H9 (cell line): ENCODE data around the gene ENGASE. TPM values are rescaled to one million over a fixed set of nuclear protein-coding genes. Genes with fewer than 3 reads are reported as not detected.
A peak's percentile ranks its signal among the peaks of the same experiment; 100 is the strongest.

ENCODE experiments used
- DNase-seq: peaks from one replicate; pipeline ENCODE4 v3.0.0-alpha.2; 2017
- H2AFZ ChIP-seq: one replicate; pipeline ENCODE4 v1.6.1; 2013; ENCODE audit warnings: mild to moderate bottlenecking, low read length, control low read depth, moderate library complexity
- H2AK5ac ChIP-seq: 2 replicates; pipeline ENCODE4 v1.6.1; 2013; ENCODE audit warnings: low read length, control low read depth, mixed read lengths; ENCODE audit not compliant: insufficient read length
- H2BK120ac ChIP-seq: one replicate; pipeline ENCODE4 v1.6.1; 2013; ENCODE audit warnings: low read depth, mild to moderate bottlenecking, low read length, control low read depth, inconsistent platforms; ENCODE audit not compliant: poor library complexity, severe bottlenecking
- H2BK12ac ChIP-seq: 2 replicates; pipeline ENCODE4 v1.6.1; 2013; ENCODE audit warnings: low read length, control low read depth, mixed read lengths, low read depth; ENCODE audit not compliant: insufficient read length
- H2BK15ac ChIP-seq: 2 replicates; pipeline ENCODE4 v1.6.1; 2013; ENCODE audit warnings: low read depth, low read length, control low read depth
- H2BK20ac ChIP-seq: one replicate; pipeline ENCODE4 v1.6.1; 2013; ENCODE audit warnings: low read depth, mild to moderate bottlenecking, low read length, control low read depth, inconsistent platforms; ENCODE audit not compliant: poor library complexity, severe bottlenecking
- H2BK5ac ChIP-seq: 2 replicates; pipeline ENCODE4 v1.6.1; 2013; ENCODE audit warnings: low read length, control low read depth, mixed read lengths; ENCODE audit not compliant: insufficient read length
- H3K14ac ChIP-seq: 2 replicates; pipeline ENCODE4 v1.6.1; 2013; ENCODE audit warnings: low read length, control low read depth; ENCODE audit not compliant: insufficient read depth
- H3K18ac ChIP-seq: 2 replicates; pipeline ENCODE4 v1.6.1; 2013; ENCODE audit warnings: low read depth, mild to moderate bottlenecking, mixed read lengths, low read length, control low read depth; ENCODE audit not compliant: insufficient read length
- H3K23ac ChIP-seq: 2 replicates; pipeline ENCODE4 v1.6.1; 2013; ENCODE audit warnings: low read length, control low read depth, mixed read lengths, low read depth; ENCODE audit not compliant: insufficient read length
- H3K23me2 ChIP-seq: 2 replicates; pipeline ENCODE4 v1.6.1; 2013; ENCODE audit warnings: low read depth, mild to moderate bottlenecking, mixed read lengths, low read length, control low read depth; ENCODE audit not compliant: insufficient read length, poor library complexity, severe bottlenecking
- H3K27ac ChIP-seq: 2 replicates; pipeline ENCODE4 v1.5.1; 2013; ENCODE audit warnings: low read length, control low read depth, mixed read lengths, low read depth; ENCODE audit not compliant: insufficient read length
- H3K27me3 ChIP-seq: 2 replicates; pipeline ENCODE4 v1.6.1; 2013; ENCODE audit warnings: low read length, control low read depth, inconsistent platforms; ENCODE audit not compliant: insufficient read depth
- H3K4ac ChIP-seq: 2 replicates; pipeline ENCODE4 v1.6.1; 2013; ENCODE audit warnings: low read depth, mild to moderate bottlenecking, control low read depth, inconsistent platforms, low read length, moderate library complexity
- H3K4me1 ChIP-seq: 2 replicates; pipeline ENCODE4 v1.6.1; 2013; ENCODE audit warnings: low read length, control low read depth, inconsistent platforms; ENCODE audit not compliant: insufficient read depth
- H3K4me2 ChIP-seq: 2 replicates; pipeline ENCODE4 v1.6.1; 2013; ENCODE audit warnings: low read length, control low read depth, mixed read lengths; ENCODE audit not compliant: insufficient read length, insufficient read depth
- H3K56ac ChIP-seq: 2 replicates; pipeline ENCODE4 v1.6.1; 2013; ENCODE audit warnings: low read depth, mild to moderate bottlenecking, mixed read lengths, low read length, control low read depth; ENCODE audit not compliant: insufficient read length
- H3K79me1 ChIP-seq: 2 replicates; pipeline ENCODE4 v1.6.1; 2013; ENCODE audit warnings: low read depth, mild to moderate bottlenecking, moderate library complexity, low read length, control low read depth, inconsistent platforms; ENCODE audit not compliant: insufficient read depth, poor library complexity, severe bottlenecking
- H3K79me2 ChIP-seq: 2 replicates; pipeline ENCODE4 v1.6.1; 2013; ENCODE audit warnings: low read length, control low read depth, inconsistent platforms; ENCODE audit not compliant: insufficient read depth
- H3K9ac ChIP-seq: 2 replicates; pipeline ENCODE4 v1.6.1; 2013; ENCODE audit warnings: low read length, control low read depth, mixed read lengths; ENCODE audit not compliant: insufficient read length; ENCODE audit errors: extremely low read depth
- H3K9me3 ChIP-seq: one replicate; pipeline ENCODE4 v1.6.1; 2013; ENCODE audit warnings: low read depth, low read length, inconsistent platforms; ENCODE audit not compliant: control insufficient read depth
- H3T11ph ChIP-seq: one replicate; pipeline ENCODE4 v1.6.1; 2013; ENCODE audit warnings: mild to moderate bottlenecking, low read length, control low read depth, inconsistent platforms
- H4K20me1 ChIP-seq: one replicate; pipeline ENCODE4 v1.6.1; 2013; ENCODE audit not compliant: control insufficient read depth, insufficient read length, insufficient read depth
- H4K5ac ChIP-seq: 2 replicates; pipeline ENCODE4 v1.6.1; 2013; ENCODE audit warnings: low read depth, mild to moderate bottlenecking, mixed read lengths, low read length, control low read depth; ENCODE audit not compliant: insufficient read length
- H4K8ac ChIP-seq: replicated peaks from 2 replicates; pipeline ENCODE4 v1.6.1; 2013; ENCODE audit warnings: low read length, control low read depth, mixed read lengths, low read depth; ENCODE audit not compliant: insufficient read length
- H4K91ac ChIP-seq: 2 replicates; pipeline ENCODE4 v1.6.1; 2013; ENCODE audit warnings: low read depth, mild to moderate bottlenecking, moderate library complexity, mixed read lengths, low read length, control low read depth; ENCODE audit not compliant: insufficient read length
- H3K27ac Mint-ChIP-seq, 3 experiments: 2 replicates in 2 of 3; 3 replicates in 1 of 3; pipeline ENCODE4 v1.8.0; 2020 to 2021; ENCODE audit warnings: mixed read lengths in 3 of 3, mild to moderate bottlenecking in 1 of 3, moderate library complexity in 1 of 3
- H3K27me3 Mint-ChIP-seq: 2 replicates; pipeline ENCODE4 v1.8.0; 2021; ENCODE audit warnings: low read depth, mild to moderate bottlenecking, moderate library complexity, mixed read lengths
- H3K36me3 Mint-ChIP-seq, 3 experiments: 2 replicates in 2 of 3; 3 replicates in 1 of 3; pipeline ENCODE4 v1.8.0; 2020 to 2021; ENCODE audit warnings: low read depth in 3 of 3, mixed read lengths in 3 of 3; ENCODE audit not compliant: insufficient read depth in 1 of 3
- H3K4me1 Mint-ChIP-seq, 2 experiments: 2 replicates each; pipeline ENCODE4 v1.8.0; 2020; ENCODE audit warnings: mixed read lengths in 2 of 2
- H3K4me3 Mint-ChIP-seq, 2 experiments: 2 replicates in 1 of 2; 3 replicates in 1 of 2; pipeline ENCODE4 v1.8.0; 2020 to 2021; ENCODE audit warnings: mild to moderate bottlenecking in 2 of 2, mixed read lengths in 2 of 2, moderate library complexity in 1 of 2
- H3K9me3 Mint-ChIP-seq, 2 experiments: 2 replicates in 1 of 2; 3 replicates in 1 of 2; pipeline ENCODE4 v1.8.0; 2020; ENCODE audit warnings: mild to moderate bottlenecking in 2 of 2, mixed read lengths in 2 of 2, moderate library complexity in 1 of 2
- CTCF ChIP-seq: fragments of 200-600 bp; sonication (generic); conservative IDR thresholded peaks from 3 replicates; pipeline ENCODE4 v1.8.0; 2021; ENCODE audit warnings: antibody characterized with exemption, mild to moderate bottlenecking
- WGBS: extraction: QIAGEN DNeasy Blood & Tissue Kit; methylation state at CpG from one replicate; pipeline ENCODE4 v1.1.7; 2013; ENCODE audit warnings: missing lambda C conversion rate, low lambda C conversion rate, mixed read lengths; ENCODE audit not compliant: insufficient read length; ENCODE audit errors: extremely low coverage; 5-methylcytosine and 5-hydroxymethylcytosine counted together
- total RNA-seq: library from RNA; stranded (reverse); gene quantifications from 2 replicates; pipeline ENCODE4 v1.2.1, GENCODE V29; 2021

ENGASE gene
- total RNA-seq, 1 experiment from 2014 or later = 20.6 TPM

GRCh38 chr17:79114458-79115301 lies 40.1 kb downstream of the ENGASE start:
- no peak overlapping the region for H2BK15ac ChIP-seq
- H3K27ac ChIP-seq = no peak overlapping the region
- no peak overlapping the region for H3K23ac ChIP-seq
- no peaks in the 10 kb centered on the region for H4K20me1 ChIP-seq
- no peak overlapping the region for H3K4me2 ChIP-seq
- no peak overlapping the region for H2BK20ac ChIP-seq
- no peak overlapping the region for H2BK5ac ChIP-seq
- no peak overlapping the region for H3K4me3 Mint-ChIP-seq
- H3K4me1 ChIP-seq = no peaks in the 10 kb centered on the region
- H3K27ac Mint-ChIP-seq = no peak overlapping the region; a peak in 1 of 7 replicates
- H3K9ac ChIP-seq = no peak overlapping the region
- no peak overlapping the region for H2AK5ac ChIP-seq
- no peaks in the 10 kb centered on the region for H3K9me3 Mint-ChIP-seq
- peak overlapping the region; percentile 4; the same call in 1 of the 2 replicates for H3K14ac ChIP-seq
- no peaks in the 10 kb centered on the region for H3K27me3 ChIP-seq
- H3K79me1 ChIP-seq = no peaks in the 10 kb centered on the region
- H2AFZ ChIP-seq = no peak overlapping the region
- no CpG with 5 or more reads among the region's 30 CpGs for WGBS
- H3K4me1 Mint-ChIP-seq = peaks cover 2 to 18% of the 10 kb centered on the region in 2 experiments; a peak in 2 of 4 replicates
- no peak overlapping the region for H2BK120ac ChIP-seq
- no peaks in the 10 kb centered on the region; a peak in 1 of 7 replicates for H3K36me3 Mint-ChIP-seq
- no peak overlapping the region for H3K56ac ChIP-seq
- no peak overlapping the region for H3K18ac ChIP-seq
- no peak overlapping the region for H3K4ac ChIP-seq
- no peak overlapping the region for H3T11ph ChIP-seq
- no peaks in the 10 kb centered on the region for H3K79me2 ChIP-seq
- no peaks in the 10 kb centered on the region for H3K23me2 ChIP-seq
- no peak for TF ChIP-seq CTCF
- H3K27me3 Mint-ChIP-seq = no peaks in the 10 kb centered on the region; the same call in 1 of the 2 replicates
- no peak for DNase-seq
- no peak overlapping the region for H4K8ac ChIP-seq
- H2BK12ac ChIP-seq = no peak overlapping the region
- H4K5ac ChIP-seq = no peak overlapping the region
- no peaks in the 10 kb centered on the region for H3K9me3 ChIP-seq
- no peak overlapping the region for H4K91ac ChIP-seq
